Smooth muscle cell of trachea (primary cell): Measurements from ENCODE around the gene CDK5. TPM values are rescaled to one million over a fixed set of nuclear protein-coding genes. Genes with fewer than 3 reads are reported as not detected.

Experiments
- total RNA-seq: library from RNA; depleted of rRNA; stranded (reverse); fragments of >200 nt; gene quantifications from 2 replicates; pipeline ENCODE4 v1.2.1, GENCODE V29; 2014

The CDK5 gene
- total RNA-seq = 19.1 and 19.2 TPM in 2 replicates

DNA sequence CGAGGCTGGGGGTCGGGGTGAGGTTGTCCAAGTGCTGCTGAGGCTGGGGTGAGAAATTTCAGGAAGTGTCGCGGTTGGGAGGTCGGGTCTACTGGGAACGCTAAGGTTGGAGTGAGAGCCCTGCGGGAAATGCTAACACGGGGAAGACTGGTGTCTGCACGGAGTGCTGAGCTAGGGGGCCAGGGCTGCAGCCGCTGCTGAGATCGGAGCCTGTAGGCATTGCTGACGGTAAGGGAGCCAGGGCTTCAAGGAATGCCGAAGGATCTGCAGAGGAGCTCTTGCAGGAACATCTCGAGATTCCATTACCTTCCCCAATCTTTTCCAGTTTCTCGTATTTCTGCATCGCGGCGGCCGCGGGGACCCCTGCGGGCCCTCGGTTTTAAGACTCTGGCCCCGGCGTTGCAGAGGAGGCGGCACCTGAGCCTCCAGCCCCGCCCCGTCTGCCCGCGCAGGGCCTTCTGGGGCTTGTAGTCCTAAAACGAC is at the start of gene CDK5:
Gene CDK5, minus strand, starts transcription at position 392 of the 483 bp plus-strand sequence. Its CDS starts 49 bp downstream, at position 343.

GRCh38 chr7:151085691-151086620 is 28.3 kb upstream of the CDK5 start, which contains the start of gene AGAP3:
TSS of gene AGAP3 (plus strand) at chr7:151086475. CDS start at chr7:151086742, 267 bp downstream.

DNA sequence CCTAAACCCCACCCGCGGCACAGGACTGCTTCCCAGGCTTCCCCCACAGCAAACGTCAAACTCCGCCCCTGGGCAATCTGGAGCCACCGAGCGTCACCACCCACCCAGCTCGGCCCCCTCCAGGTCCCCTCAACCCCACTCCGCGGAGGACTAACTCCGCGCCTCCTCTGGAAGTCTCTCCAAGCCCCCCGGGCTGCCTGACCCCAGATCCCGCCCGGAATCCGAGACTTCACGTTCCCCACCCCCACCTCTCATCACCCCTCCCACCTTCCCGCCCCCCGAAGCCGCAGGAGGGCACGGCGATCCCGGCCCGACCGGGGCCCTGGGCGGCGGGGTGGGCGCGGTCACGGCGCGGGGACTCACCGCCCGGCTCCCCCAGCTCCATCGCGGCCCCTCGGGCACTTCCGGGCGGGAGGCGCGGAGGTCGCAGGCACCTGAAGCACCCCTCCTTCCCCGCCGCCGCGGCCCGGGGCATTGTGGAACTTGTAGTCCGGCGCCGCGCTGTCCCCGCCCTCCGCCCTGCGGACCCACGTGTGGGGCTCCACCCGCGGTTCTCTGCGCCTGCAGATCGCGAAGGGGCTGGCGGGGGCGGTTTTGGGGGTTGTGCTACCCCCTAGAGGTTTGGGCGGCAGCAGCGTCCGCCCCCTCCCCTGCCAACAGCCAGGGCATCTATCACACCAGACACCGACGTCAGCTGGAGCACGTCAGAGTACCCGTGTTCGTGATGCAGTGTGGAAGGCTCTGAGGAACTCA is 25.6 kb upstream of the CDK5 start, which contains the start of gene TMUB1:
Gene TMUB1, minus strand, starts transcription at position 423 of the 753 bp plus-strand sequence. CDS start 930 bp downstream, outside the sequence.

GRCh38 chr7:151080522-151081169 is 22.9 kb upstream of the CDK5 start, which contains the start of gene FASTK:
TSS of gene FASTK (minus strand) at chr7:151080809. CDS start at chr7:151080766, 43 bp downstream.

GRCh38 chr7:151059367-151060112 is 1.8 kb upstream of the CDK5 start, which contains the start of gene SLC4A2:
TSS of gene SLC4A2 (plus strand) at chr7:151059589. CDS start at chr7:151061988, 2,399 bp downstream.

DNA sequence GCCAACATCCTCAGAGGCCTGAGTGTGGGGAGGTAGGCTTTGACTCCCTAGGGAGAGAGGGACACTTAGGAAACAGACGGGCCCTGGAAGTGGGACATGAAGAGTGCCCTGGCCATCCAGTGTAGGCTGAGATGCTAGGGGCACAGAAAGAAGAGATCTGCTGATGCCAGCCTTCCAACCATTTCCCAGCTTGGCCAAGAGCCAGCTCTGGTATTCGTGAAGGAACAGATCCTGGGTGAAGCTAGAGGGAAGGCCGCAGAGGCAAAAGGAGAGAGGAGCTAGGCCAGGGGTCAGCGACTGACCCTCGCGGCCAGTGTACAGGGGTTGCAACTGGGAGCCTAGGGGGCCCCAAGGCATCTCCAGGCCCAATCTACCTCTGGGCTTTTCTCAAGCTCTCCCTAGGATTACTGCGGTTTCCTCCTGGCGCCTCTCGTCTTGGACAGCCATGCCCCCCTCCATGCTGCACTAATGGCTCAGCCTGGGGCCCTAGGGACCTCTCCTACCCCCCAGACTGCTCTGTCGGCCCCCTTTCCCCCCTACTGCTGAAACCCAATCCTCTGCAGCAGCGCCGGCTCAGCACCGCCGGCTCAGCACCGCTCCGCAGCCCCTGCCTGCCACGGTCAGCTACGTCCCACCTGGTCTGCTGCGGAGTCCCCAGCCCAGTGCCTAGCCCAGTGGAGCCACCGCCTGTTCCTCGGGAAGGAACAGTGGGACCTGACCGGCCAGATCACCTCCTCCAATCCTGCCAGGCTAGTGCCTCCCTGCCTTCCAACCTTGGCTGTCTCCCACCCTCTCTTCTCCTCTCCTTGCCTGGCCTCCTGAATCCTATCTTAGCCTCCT is 9.5 kb downstream of the CDK5 start, which contains the start of gene ASIC3:
Gene ASIC3, plus strand, starts transcription at position 556 of the 840 bp plus-strand sequence. CDS start 355 bp downstream, outside the sequence.

GRCh38 chr7:151028131-151028947 is 29.4 kb downstream of the CDK5 start, which contains the start of gene ABCB8:
TSS of gene ABCB8 (plus strand) at chr7:151028450. CDS start at chr7:151028516, 66 bp downstream.

DNA sequence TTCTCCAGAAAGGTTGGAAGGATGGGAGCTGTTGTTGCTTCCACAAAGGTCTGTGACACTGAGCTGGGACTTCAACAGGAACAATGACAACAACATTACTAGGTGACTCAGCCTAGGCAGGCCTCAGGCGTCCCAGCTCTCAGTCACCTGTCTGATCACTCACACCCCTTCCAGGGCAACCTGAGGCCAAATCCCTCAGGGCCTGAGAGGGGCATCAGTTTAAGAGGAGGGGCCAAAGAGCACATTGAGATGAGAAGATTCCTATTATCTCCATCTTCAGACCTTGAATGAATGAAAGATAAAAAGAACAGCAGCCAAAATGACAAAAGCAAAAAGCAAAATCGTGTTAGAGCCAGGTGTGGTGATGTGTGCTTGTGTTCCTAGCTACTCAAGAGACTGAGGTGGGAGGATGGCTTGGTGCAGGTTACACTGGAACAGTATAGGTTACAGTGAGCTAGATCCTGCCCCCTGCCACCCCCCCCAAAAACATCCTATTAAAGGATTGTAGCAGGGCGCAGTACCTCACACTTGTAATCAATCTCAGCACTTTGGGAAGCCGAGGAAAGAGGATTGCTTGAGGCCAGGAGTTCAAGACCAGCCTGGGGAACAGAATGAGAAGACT is 33.2 kb downstream of the CDK5 start, which contains the start of gene ATG9B:
Gene ATG9B, minus strand, starts transcription at position 60 of the 622 bp plus-strand sequence. CDS start 71 bp downstream, outside the sequence.

Other genes starting within 250 kb of the CDK5 start
- not detected in 2 replicates for gene AOC1, start 205.4 kb downstream of the CDK5 start, total RNA-seq
- gene KCNH2, start 79.6 kb downstream of the CDK5 start, total RNA-seq = 0.33 TPM in 1 of 2 replicates, not detected in the other
- 0.99 and 2.0 TPM in 2 replicates for gene NOS3, start 66.9 kb downstream of the CDK5 start, total RNA-seq
- gene ATG9B, start 33.4 kb downstream of the CDK5 start, total RNA-seq = under 0.01 and 0.15 TPM in 2 replicates
- 37.2 and 43.6 TPM in 2 replicates for gene ABCB8, start 29.4 kb downstream of the CDK5 start, total RNA-seq
- 0.17 TPM in 1 of 2 replicates, not detected in the other for gene ASIC3, start 9.4 kb downstream of the CDK5 start, total RNA-seq
- 66.5 and 96.1 TPM in 2 replicates for gene SLC4A2, start 1.7 kb upstream of the CDK5 start, total RNA-seq
- gene FASTK, start 22.9 kb upstream of the CDK5 start, total RNA-seq = 72.9 and 108 TPM in 2 replicates
- gene TMUB1, start 25.6 kb upstream of the CDK5 start, total RNA-seq = 25.5 and 32.6 TPM in 2 replicates
- gene AGAP3, start 28.6 kb upstream of the CDK5 start, total RNA-seq = 42.0 and 71.3 TPM in 2 replicates
- gene GBX1, start 109.8 kb upstream of the CDK5 start, total RNA-seq = not detected in 2 replicates
- gene ASB10, start 129.4 kb upstream of the CDK5 start, total RNA-seq = not detected in 2 replicates
- gene H2BK1, start 152.6 kb upstream of the CDK5 start, total RNA-seq = not detected in 2 replicates
- 64.7 and 65.2 TPM in 2 replicates for gene ABCF2, start 169.3 kb upstream of the CDK5 start, total RNA-seq
- 71.4 and 127 TPM in 2 replicates for gene CHPF2, start 174.6 kb upstream of the CDK5 start, total RNA-seq
- gene SMARCD3, start 190.8 kb upstream of the CDK5 start, total RNA-seq = 27.3 and 47.0 TPM in 2 replicates